ENCODE results near the gene ASPG.
A peak's percentile ranks its signal among the peaks of the same experiment; 100 is the strongest.

ASPG gene

DNA sequence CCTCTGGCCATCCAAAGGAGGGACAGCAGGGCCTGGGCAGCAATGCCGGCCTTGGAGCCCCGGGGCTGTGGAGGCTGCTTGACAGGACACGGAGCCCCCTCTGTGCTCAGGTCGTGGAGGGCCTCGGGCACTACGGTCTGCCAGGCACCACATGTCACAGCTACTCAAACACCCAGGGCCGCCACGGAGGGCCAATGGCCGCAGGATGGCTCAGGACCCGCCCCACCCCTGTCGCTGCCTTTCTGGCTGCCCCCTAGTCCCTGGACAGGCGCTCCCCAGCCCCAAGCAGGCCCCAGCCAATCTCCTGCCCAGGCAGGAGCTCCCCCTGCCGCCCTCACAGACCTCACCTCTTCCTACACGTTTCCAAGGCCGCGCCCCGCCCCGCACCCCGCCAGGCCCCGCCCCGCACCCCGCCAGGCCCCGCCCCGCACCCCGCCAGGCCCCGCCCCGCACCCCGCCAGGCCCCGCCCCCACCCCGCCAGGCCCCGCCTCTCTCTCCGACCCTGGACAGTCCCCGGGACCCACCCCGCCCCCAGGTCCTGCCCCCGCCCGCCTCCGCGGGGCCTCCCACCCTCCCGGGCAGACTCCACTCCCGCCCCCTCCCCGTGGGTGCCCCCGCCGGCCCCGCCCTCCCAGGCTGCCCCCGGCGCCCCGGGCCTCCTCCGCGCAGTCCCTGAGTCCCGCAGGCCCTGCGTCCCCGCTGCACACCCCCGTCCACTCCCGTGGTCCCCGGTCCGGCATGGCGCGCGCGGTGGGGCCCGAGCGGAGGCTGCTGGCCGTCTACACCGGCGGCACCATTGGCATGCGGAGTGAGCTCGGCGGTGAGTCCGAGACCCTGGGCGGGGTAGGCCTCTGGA, at the start of gene ASPG:
ASPG (plus strand) TSS at position 669 of the 857 bp plus-strand sequence; CDS start at position 740, 71 bp downstream.
- DNase-seq (ENCODE audit: low spot score) = no peak

GRCh38 chr14:104036212-104036611, 49.3 kb upstream of the ASPG start:
- DNase-seq (ENCODE audit: low spot score) = no peak

DNA sequence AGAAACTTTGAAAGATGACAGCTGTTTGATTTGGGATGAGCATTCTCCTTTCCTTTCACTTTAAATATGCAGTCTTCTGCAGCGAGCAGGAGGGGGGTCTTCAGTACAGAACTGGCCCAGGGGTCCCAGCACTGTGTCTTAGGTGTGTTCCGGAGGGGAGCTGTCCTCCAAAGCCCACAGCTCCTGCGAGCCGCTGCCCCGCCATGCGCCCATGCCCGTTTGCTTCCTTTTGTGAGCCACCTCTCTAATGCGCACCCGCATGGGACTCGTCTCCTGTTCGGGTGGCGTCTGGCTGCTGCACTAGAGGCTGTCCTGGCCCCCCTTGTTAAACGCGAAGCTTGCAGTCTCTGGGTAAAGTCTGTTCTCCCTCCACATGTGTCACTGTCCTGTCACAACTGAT, 48.4 kb upstream of the ASPG start:
- DNase-seq (ENCODE audit: low spot score) = no peak

- peak; percentile 20 for DNase-seq (ENCODE audit: low spot score)
Observed at GRCh38 chr14:104037903-104038302, 47.6 kb upstream of the ASPG start.

DNA sequence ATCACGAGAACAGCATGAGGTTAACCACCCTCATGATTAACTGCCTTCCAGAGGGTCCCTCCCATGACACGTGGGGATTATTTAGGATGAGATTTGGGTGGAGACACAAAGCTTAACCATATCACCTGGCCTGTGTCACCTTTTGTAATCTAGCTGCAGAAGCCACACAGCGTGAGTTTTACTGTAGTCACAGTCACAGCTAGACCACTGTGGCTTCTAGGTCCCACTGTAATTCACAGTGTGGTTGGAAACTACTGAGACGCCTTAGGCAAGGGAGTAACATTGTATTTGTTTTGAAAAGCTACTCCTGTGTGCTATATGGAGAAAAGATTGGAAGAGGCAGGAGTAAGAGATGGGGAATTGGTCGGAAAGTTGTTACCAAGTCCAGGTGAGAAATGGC, 46.3 kb upstream of the ASPG start:
- DNase-seq (ENCODE audit: low spot score) = no peak

DNA sequence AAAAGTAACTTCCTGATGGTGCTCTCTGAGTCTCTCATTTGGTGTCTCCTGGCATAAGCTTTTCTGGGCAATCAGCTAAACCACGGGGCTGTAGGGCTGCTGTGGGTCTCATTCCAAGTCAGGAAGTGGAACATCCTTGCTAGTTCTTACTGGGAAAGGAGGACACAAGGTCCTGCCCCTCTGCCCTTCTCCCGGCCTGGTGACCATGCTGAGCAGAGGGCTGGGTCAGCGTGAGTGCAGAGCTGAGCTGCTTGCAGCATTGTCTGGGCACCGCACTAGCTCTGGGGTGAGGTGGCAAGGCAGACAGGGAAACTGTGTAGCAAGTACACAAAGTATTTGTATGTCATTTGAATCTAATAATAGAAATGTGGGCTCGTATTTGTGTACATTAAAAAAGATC, 45.0 kb upstream of the ASPG start:
- DNase-seq (ENCODE audit: low spot score) = no peak

GRCh38 chr14:104041430-104042104, 43.9 kb upstream of the ASPG start:
- DNase-seq (ENCODE audit: low spot score) = no peak

DNA sequence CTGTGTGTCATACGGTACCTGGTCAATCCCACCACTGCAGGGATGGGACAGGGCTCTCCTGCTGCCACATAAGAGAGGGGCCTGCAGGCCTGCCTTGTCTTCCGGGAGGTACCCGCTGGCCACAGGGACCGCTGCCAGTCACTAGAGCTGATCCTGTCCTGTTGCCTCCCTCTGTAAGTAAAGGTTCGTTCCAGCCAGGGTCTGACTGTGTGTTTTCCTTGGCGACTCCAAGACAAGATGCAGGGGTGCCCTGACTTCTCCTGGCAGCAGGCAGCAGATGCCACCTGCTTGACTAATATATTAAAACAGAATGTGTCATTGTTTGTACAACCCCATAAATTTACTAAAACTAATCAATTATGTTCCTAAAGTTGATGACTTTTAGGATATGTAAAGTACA, 41.5 kb upstream of the ASPG start:
- no peak for DNase-seq (ENCODE audit: low spot score)

DNA sequence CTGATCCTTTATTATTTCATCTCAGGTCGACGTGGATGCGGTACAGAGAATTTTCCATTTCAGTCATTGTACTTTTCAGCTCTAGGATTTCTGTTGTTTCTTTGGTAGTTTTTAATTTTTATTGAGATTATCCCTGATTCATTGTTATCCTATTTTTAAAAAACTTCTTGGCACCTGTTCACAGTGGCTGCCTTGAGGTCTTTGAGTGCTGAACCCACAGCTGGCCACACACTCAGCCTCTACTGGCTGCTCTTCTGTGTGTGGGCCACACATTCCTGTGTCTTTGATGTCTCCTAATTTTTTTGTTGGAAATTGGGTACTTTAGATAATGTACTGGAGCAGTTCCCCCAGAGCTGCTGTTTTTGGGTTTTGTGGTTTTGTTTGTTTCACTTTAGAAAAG, 37.7 kb upstream of the ASPG start:
- DNase-seq (ENCODE audit: low spot score) = no peak

DNA sequence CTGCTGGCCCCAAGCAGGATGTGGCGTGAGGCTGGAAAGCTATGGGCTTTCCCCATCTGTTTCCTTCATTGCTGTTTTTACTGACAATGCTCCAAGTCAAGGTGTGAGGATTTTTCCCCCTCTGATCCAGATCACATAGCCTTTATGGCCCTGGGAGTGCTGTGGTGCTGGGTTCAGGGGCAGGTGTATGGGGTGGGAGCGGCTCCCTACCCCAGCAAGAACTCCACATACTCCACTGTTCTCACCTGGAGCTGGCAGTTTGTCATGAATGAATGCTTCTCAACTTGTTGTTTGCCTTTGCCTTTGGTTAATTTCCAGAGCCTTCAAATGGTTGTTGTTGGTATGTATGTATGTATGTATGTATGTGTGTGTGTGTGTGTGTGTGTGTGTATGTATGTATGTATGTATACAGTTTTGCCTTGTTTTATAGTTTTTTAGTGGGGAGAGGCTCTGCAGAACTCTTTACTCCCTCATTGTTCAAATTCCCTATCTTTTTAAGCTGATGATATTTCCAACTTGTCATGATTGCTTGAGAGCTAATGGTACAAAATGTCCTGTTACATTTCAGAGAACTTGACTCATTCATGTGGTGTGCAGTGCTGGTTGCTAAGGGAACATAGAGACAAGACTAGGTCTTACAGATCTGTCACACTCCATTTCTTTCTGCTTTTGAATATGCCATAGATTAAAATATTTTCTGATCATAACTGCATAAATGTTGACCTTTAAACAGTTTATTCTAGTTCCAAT, 36.6 kb upstream of the ASPG start:
- no peak for DNase-seq (ENCODE audit: low spot score)

DNA sequence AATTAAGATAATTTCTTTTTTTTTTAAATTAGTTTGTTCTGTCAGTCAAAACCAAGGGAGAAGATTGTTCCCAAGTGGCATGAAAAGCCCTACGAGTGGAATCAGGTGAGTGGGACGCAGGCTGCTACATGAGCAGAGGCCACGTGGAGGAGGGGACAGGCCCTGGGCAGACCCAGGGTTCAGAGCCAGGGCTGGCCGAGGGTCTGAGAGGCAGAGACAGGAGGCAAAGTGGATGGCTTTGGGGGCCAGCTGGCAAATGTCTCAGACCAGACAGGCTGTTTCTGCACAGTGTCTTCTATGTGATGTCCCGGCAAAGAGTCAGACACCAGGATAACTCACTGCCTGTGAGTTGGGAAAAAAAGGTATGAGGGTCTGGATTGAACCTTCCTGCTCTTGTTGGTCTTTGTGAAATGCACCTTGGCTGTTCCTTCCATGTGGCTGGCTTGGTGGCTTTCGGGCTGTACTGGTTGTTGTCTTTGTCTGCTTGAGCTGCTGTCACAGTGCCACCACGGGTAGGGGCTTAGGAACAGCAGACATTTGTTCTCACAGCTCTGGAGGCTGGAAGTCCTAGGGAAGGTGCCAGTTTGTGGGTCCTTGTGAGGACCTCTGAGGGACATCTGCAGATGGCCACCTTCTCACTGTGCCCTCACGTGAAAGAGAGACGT, 35.8 kb upstream of the ASPG start:
- DNase-seq (ENCODE audit: low spot score) = no peak

GRCh38 chr14:104051092-104051813, 34.2 kb upstream of the ASPG start:
- DNase-seq (ENCODE audit: low spot score) = no peak

DNA sequence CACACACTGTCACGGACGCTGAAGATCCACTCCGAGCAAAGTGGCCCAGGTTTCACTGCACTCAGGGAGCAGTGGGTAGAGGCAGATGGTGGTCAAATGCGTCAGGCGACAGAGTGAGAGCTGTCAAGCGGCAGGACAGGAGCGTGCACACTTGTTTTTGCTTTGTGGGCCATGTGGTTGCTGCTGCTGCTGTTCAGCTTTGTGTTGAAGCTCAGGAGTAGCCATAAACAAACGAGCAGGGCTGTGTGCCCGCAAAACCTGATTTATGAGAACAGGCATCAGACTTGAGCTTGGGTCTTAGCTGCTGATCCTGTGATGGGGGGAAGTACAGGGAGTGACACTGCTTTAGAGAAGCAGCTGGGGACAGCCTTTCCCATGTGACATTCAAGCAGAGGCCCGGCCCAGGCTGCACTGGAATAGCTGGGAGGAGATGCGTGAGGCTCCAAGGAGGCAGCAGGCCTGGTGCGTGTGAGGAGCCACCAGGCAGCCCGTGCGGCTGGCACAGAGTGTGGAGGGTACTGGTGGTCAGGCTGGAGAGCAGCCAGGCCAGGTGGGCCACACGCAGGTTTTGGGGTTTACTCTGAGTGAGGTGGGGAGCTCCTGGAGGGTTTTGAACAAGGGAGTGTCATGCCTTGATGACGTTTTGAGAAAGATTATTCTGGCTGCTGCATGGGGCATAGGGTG, 31.1 kb upstream of the ASPG start:
- no peak for DNase-seq (ENCODE audit: low spot score)

GRCh38 chr14:104062281-104062680, 23.2 kb upstream of the ASPG start:
- DNase-seq (ENCODE audit: low spot score) = no peak

DNA sequence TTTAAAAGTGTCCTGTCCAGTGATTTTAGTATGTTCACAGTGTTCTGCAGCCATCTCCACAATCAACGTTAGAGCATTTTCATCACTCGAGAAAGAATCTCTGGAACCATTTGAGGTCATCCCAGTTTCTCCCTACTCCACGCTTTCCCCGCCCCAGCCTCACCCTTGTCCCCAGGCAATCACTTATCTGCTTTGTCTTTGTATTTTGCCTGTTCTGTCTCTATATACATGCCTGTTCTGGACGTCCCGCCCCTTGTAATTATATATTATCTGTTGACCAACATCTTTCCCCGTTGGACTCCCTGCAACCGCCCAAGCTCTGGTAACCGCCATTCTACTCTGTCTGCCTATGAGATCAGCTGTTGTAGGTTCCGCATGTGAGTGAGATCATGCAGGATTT, 21.5 kb upstream of the ASPG start:
- DNase-seq (ENCODE audit: low spot score) = no peak

DNA sequence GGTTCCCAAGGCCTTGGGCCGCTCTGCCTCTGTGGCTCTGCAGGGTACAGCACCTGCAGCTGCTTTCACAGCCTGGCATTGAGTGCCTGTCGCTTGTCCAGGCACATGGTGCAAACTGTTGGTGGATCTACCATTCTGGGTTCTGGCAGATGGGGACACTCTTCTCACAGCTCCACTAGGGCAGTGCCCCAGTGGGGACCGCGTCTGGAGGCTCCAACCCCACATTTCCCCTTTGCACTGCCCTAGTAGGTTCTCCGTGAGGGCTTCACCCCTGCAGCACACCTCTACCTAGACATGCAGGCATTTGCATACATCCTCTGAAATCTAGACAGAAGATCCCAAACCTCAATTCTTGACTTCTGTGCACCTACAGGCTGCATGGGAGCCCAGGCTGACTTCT, 19.2 kb upstream of the ASPG start:
- no peak for DNase-seq (ENCODE audit: low spot score)

DNA sequence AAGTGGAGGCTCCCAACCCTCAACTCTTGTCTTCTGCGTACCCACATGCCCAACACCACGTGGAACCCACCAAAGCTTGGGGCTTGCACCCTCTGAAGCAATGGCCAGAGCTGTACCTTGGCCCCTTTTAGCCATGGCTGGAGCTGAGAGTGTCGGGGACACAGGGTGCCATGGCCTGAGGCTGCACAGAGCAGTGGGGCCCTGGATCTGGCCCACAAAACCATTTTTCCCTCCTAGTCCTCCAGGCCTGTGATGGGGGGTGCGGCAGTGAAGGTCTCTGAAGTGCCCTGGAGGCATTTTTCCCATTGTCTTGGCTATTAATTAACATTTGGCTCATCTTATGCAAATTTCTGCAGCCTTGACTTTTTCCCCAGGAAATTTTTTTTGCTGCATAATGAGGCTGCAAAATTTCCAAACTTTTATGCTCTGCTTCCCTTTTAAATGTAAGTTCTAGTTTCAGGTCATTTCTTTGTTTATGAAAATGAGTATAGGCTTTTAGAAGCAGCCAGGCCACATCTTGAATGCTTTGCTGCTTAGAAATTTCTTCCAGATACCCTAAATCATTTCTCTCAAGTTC, 18.7 kb upstream of the ASPG start:
- no peak for DNase-seq (ENCODE audit: low spot score)

- no peak for DNase-seq (ENCODE audit: low spot score)
Observed at GRCh38 chr14:104069541-104069940, 16.0 kb upstream of the ASPG start.

DNA sequence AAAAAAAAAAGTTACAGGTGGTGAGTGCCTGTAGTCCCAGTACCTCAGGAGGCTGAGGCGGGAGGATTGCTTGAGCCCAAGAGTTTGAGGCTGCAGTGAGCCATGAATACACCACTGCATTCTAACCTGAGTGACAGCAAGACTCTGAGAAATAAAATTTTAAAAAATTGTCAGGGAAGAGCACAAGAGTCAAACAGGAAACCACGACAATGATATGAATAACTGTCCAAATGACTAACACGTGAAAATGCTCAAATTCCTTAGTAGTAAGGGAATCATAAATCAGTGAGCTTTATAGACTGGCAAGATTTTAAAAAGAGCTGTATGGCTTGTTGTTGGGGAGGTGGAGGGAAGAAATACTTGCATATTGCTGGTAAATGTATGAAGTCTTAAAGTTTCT, 12.9 kb upstream of the ASPG start:
- no peak for DNase-seq (ENCODE audit: low spot score)

DNA sequence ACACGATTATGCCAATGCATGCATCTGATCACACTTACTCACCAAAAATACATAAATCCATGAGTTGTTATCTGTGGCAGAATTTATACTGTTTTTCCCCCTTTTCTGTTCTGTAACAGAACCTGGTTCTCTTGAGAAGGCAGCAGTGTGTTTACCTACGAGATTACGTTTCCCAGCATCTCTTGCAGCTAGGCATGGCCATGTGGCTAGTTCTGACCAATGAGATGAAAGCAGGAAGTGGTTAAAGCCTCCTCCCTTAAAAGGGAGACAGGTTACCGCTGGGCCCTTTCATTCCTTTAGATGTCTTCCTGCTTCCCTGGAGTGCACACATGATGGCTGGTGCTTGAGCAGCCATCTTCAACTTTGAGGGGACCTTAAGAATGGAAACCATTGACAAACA, 11.7 kb upstream of the ASPG start:
- DNase-seq (ENCODE audit: low spot score) = no peak
